H7 (cell line): ENCODE measurements around the gene AHRR. TPM values are rescaled to one million over a fixed set of nuclear protein-coding genes. Genes with fewer than 3 reads are reported as not detected.

Experiments
- DNase-seq: peaks from one replicate; pipeline ENCODE4 v3.0.0; 2012
- H3K27me3 ChIP-seq: 2 replicates; pipeline ENCODE4 v1.6.0; 2011; ENCODE audit warnings: mild to moderate bottlenecking, low read length; ENCODE audit not compliant: control insufficient read depth, insufficient read depth
- H3K36me3 ChIP-seq: replicated peaks from 2 replicates; pipeline ENCODE4 v1.5.1; 2011; ENCODE audit warnings: low read length; ENCODE audit not compliant: control insufficient read depth, insufficient read depth
- H3K4me3 ChIP-seq: 2 replicates; pipeline ENCODE4 v1.5.1; 2011; ENCODE audit warnings: low read depth, mild to moderate bottlenecking, control low read depth, low read length, moderate library complexity; ENCODE audit not compliant: insufficient read depth
- total RNA-seq: library from RNA; depleted of rRNA; stranded (reverse); fragments of >200 nt; shearing (Covaris generic); gene quantifications from 2 replicates; pipeline ENCODE4 v1.2.3, GENCODE V29; 2014

Gene AHRR
- total RNA-seq, 1 experiment from 2014 or later = 1.4 TPM

- no peak for DNase-seq
- H3K27me3 ChIP-seq = no peaks in the 10 kb centered on the region
- H3K4me3 ChIP-seq = no peak overlapping the region
- no peaks in the 10 kb centered on the region for H3K36me3 ChIP-seq
Observed at GRCh38 chr5:423626-424261, 102.2 kb downstream of the AHRR start.

- H3K27me3 ChIP-seq = no peaks in the 10 kb centered on the region
- no peak overlapping the region for H3K4me3 ChIP-seq
- DNase-seq = peak; percentile 29
- no peaks in the 10 kb centered on the region for H3K36me3 ChIP-seq
Observed at GRCh38 chr5:424301-425110, 103.0 kb downstream of the AHRR start.

GRCh38 chr5:425714-426113, 104.2 kb downstream of the AHRR start:
- DNase-seq = peak; percentile 52
- Histone ChIP-seq H3K36me3 (no peaks in the 10 kb centered on the region), H3K27me3 (no peaks in the 10 kb centered on the region), H3K4me3 (no peak overlapping the region)

- DNase-seq = no peak
- Histone ChIP-seq H3K36me3 (no peaks in the 10 kb centered on the region), H3K27me3 (no peaks in the 10 kb centered on the region), H3K4me3 (no peak overlapping the region)
Observed at GRCh38 chr5:426392-426976, 105.0 kb downstream of the AHRR start.

DNA sequence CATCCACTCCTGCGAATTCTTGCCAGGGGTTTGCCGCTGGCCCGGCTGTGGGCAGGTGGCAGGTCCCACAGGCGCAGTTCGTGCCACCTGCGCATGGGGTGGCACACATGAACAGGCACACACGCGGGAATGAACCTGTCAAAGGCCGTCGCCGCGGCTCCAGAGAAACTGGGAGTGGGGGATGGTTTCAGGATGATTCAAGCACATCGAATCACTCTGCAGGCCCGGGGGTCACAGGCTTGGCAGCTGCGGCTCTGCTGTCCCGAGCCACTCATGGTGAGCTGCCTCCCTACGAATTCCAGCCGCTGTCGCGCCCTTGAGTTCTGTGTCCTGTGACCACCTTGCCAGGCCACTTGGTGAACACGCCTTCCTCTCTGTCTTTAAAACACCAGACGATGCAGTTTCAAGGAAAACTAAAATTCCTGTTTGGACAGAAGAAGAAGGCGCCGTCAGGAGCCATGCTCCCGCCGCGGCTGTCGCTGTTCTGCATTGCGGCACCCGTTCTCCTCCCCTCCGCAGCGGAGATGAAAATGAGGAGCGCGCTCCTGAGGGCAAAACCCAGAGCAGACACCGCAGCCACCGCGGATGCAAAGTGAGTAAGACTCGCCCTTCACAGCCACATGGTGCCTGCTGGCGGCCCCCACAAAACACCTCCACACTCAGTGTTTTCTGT, 106.0 kb downstream of the AHRR start:
- no peak overlapping the region for H3K4me3 ChIP-seq
- no peaks in the 10 kb centered on the region for H3K36me3 ChIP-seq
- peak; percentile 50 for DNase-seq
- H3K27me3 ChIP-seq = no peaks in the 10 kb centered on the region

GRCh38 chr5:428219-428618, 106.7 kb downstream of the AHRR start:
- Histone ChIP-seq H3K4me3 (no peak overlapping the region), H3K36me3 (no peaks in the 10 kb centered on the region), H3K27me3 (no peaks in the 10 kb centered on the region)
- no peak for DNase-seq

DNA sequence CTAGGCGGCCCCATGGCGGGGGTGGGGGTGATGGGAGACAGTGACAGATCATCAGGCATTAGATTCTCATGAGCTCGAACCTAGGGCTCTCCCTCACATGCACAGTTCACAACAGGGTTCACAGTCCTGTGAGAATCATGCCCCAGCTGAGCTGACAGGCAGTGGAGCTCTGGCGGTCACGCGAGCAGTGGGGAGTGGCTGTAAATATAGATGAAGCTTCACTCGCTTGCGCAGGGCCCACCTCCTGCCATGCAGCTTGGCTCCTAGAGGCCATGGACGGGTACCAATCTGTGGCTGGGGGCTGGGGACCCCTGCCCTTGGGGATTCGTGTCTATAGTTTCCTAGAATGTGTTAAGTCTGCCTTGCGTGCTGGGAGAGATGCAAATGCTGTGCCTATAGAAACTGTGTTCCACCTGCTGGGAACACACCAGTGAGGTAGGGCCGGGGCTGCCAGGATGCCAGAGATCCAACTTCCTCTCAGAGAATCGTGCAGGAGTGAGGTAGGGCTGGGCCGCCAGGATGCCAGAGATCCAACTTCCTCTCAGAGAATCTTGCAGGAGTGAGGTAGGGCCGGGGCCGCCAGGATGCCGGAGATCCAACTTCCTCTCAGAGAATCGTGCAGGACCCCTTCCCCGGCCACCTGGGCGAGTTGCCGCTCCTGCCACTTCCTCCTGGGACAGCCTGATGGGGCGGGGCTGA, 107.4 kb downstream of the AHRR start:
- Histone ChIP-seq H3K4me3 (no peak overlapping the region), H3K36me3 (no peaks in the 10 kb centered on the region), H3K27me3 (no peaks in the 10 kb centered on the region)
- DNase-seq = peak; percentile 58

DNA sequence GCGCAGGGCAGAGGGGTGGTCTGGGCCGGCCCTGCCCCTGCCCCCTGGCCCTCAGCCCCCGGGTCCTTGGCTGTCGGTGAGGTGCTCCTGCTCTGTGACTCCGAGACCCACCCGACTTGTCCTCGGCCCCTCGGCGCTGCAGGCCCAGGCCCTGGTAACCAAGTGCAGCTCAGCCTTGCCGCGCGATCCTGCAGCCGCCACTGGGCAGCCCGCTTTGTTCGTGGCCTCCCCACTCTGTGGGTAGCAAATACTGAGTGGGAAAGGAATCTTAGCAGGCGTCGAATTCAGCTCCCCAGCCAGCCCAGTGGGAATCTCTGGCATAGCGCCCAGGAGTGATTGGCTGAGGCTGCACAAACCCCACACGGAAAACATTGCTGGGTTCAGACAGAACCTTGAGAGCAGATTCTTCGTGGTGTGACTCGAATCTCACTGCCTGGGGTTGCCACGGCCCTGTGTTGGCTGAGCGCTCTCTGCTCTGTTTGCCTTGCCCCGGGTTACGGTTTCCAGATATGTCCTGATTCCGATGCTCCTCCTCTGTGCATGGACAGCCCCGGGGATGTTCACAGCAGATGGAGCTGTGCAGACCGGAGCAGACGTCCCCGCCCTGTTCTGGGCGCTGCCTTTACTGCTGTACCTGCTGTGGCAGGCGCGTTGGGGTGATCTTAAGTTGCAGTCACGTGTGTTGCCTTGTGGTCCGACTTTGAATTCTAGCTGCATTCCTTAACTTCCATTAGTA, 108.1 kb downstream of the AHRR start:
- peak; percentile 72 for DNase-seq
- Histone ChIP-seq H3K4me3 (no peak overlapping the region), H3K36me3 (no peaks in the 10 kb centered on the region), H3K27me3 (no peaks in the 10 kb centered on the region)

DNA sequence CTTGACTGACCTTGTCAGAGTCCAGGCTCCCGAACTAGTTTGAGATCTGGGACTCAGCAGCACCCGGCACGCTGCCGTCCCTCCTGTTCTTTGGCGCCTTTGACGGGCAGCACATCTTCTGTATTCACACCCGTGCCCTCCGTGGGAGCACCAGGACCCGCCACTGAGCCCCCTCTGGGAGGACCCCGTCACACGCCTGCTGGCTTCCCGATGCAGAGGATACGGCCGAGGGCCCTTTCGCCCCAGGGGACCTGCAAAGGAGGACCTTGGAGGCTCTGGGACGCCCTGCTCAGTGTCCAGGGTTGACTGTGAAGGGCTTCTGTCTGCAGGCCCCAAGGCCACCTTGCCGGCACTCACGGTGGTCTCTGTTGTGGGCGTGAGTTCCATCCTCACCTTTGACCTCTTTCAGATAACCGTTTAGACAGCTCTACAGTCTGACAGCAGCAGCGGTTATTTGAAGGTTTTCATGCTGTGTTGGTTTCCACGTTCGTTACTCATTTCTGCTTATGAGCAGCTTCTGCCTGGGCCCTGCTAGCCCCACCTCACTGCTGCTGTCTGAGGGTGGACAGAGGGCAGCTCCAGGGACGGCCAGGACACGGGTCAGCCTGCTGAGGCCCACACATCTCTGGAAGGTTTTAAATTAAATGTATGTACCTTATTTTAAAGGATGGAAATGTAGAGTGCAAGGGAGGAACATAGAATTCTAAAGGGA, 108.9 kb downstream of the AHRR start:
- H3K4me3 ChIP-seq = no peak overlapping the region
- peak; percentile 50 for DNase-seq
- no peaks in the 10 kb centered on the region for H3K27me3 ChIP-seq
- H3K36me3 ChIP-seq = no peaks in the 10 kb centered on the region

- peak; percentile 98 for DNase-seq
Observed at GRCh38 chr5:431001-431710, 109.6 kb downstream of the AHRR start.

DNA sequence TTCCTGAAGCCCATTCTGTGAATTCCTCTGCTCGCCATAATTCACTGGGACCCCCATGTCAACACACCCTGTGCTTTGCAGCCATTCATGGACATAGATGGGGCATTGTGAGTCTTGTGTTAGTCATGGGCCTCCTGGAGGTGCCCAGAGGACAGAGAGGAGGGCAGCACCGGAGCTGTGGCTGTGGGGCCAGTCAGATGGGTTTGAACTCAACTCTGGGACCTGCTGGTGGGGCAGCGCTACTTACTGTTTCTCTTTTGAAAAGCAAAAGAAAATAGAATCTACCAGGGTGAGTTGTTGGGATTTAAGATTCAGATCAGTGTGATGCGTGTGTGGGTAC, 110.2 kb downstream of the AHRR start:
- Histone ChIP-seq H3K4me3 (no peak overlapping the region), H3K27me3 (no peaks in the 10 kb centered on the region), H3K36me3 (no peaks in the 10 kb centered on the region)
- no peak for DNase-seq

More at GRCh38 chr5:431001-431710, 109.6 kb downstream of the AHRR start:
- Histone ChIP-seq H3K4me3 (no peak overlapping the region), H3K27me3 (no peaks in the 10 kb centered on the region), H3K36me3 (no peaks in the 10 kb centered on the region)

DNA sequence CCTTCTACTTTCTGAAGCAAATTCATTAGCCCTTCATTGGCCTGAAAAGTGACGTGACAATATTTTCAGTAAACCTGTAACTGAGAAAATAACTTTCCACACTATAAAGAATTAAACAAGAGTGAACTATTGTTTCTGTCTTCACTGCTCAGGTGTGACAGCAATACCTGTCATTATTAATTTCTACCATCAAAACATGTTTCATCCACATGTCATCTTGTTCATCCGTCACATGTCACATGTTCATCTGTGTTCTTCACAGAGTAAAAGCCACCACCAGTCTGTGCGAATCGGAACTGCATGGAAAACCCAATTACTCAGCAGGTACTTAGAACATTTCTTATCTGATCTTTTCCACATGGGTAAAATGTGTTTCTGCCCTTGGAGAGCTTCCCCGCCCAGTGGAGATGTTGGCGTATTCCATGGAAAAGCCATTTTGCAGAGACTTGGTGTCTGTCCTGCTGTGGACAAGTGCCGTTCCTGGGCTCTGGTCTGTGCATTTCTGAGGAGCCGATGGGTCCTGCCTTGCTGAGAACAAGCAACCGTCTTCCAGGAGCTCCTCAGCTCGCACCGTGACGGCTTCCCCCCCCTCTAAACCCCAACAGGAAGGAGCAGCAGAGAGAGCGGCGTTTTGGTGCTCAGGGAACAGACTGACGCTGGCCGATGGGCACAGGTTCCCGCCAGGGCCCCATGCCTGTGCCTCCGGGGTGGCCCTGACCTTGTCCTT, 110.8 kb downstream of the AHRR start:
- peak; percentile 54 for DNase-seq
- Histone ChIP-seq H3K36me3 (no peaks in the 10 kb centered on the region), H3K4me3 (no peak overlapping the region), H3K27me3 (no peaks in the 10 kb centered on the region)
